SH-SY5Y (cell line): ENCODE data around the gene CUEDC2.

Source experiments
- GATA2 ChIP-seq: IDR thresholded peaks from 2 replicates; pipeline ENCODE4 v1.6.1; 2011; ENCODE audit warnings: mild to moderate bottlenecking, low read depth, low read length
- GATA3 ChIP-seq: IDR thresholded peaks from 2 replicates; pipeline ENCODE4 v1.6.1; 2011; ENCODE audit warnings: low read depth, mild to moderate bottlenecking, low read length, moderate library complexity

The CUEDC2 gene

DNA sequence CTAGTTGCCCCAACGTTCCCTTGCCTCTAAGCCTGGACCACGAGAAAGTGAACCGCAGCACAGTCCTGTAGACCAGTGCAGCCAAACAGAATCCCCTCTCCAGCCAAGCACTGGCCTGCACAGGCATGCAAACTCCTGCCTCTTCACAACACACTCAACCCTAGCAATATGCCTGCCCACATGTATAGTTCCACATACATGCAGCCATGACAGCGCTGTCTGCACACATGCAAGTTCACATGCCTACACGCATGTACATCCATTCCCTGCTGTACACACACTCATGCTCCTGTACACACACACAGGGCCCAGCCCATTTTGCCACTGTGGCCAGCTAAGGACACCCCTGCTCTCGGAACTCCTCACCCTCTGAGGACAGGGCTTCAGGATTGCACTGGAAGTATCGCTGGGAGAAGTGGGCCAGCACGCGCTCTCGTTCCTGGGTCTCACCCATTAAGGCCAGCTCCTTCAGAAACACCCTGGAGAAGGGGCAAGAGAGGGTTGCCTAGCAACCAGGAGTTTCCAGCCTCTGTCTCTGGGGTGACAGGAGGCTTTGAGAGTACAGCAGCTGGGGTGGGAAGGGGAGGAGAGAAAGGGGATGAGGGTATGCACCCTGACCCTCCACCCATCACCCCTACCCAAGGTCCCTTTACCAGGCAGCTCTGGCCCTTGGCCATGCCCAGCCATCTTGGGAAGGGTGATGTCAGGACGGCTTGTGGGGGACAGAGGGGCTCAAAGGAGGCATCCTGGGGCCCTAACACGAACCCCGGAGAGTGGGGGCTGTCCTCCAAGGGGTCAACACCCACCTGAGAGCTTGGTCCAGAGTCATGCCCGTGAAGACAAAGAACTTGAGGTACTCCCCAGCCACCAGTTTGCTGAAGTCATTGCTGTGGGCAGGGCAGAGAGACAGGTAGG, 20.8 kb downstream of the CUEDC2 start:
- TF ChIP-seq GATA2 = no peak
- no peak for TF ChIP-seq GATA3

GRCh38 chr10:102410429-102411073, 21.8 kb downstream of the CUEDC2 start:
- no peak for TF ChIP-seq GATA3
- TF ChIP-seq GATA2 = no peak

DNA sequence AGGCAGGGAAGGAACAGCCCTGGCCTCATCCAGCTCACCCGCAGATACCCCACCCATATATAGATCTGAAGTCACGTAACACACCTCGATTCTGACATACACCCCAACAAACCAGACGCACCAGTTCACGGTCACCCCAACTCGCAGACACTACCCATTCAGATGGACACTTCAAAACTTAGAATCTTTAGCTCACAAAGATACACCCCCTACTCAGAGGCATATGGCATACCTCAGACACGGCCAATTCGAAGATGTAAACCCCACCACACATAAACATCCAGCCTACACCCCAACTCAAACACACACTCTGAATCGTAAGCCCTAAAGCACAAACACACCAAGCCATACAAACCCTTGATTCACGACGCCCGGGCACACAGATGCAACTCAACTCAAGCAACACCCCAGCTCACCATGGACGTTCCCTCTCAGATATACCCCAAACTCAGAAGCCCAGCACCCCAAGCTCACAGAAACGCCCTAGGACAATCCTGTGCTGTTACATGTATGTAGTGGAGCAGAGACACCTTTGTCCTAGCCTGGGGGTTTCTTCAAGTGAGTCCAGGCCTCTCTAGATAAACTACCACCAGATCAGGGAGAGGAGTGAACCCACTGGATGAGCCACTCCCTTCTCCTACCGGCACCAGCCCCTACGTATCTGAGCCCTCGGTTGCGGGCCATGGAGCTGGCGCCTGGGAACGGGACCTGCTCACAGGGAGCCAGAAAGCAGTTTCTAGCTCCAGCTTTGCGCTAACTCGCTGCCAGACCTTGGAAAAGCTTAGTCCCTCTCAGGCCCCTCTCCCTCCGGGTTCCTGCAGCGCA, 22.6 kb downstream of the CUEDC2 start:
- no peak for TF ChIP-seq GATA3
- no peak for TF ChIP-seq GATA2

DNA sequence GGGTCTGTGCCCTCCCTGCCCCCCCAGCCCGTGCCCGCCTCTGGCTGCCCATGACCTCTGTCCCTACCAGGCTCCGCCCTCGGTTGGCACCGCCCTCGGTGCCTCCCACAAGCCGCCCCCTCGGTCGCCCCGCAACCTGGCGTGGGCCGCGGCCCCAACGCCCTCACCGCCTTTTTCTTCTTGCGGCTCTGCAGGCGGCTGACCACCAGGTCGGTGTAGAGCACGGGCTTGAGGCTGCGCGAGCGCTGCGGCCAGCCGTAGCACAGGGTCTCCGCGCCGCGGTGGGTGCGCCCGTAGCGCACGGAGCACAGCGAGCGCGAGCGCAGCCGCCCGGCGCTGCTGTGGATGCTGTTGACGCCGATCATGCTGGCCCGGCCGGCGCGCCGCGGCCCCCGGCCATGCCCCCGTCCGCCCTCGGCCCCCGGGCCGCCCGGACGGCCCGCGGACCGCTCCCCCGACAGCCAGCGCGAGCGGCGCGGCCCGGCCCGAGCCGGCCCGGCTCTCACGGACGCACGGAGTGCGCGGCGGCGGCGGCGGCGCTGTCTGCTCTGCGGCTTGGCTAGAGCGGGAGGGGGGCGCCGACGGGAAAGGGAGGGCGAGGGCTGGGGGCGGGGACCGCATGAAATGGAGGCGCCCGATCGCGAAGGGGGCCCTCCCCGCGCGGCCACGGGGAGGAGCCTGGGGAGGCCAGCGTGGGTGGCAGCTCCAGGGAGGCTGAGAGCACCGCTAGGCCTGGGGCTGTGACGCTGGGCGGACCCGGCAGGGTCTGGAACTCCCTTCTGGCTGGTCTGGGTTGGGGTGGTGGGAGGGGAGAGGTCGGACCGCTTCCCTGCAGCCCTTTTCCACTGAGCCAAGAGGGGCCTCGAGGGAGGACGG, 23.4 kb downstream of the CUEDC2 start:
- TF ChIP-seq GATA3 = no peak
- no peak for TF ChIP-seq GATA2

- TF ChIP-seq GATA3 = no peak
These were observed 24.1 kb downstream of the CUEDC2 start for GRCh38 chr10:102408131-102408727.

DNA sequence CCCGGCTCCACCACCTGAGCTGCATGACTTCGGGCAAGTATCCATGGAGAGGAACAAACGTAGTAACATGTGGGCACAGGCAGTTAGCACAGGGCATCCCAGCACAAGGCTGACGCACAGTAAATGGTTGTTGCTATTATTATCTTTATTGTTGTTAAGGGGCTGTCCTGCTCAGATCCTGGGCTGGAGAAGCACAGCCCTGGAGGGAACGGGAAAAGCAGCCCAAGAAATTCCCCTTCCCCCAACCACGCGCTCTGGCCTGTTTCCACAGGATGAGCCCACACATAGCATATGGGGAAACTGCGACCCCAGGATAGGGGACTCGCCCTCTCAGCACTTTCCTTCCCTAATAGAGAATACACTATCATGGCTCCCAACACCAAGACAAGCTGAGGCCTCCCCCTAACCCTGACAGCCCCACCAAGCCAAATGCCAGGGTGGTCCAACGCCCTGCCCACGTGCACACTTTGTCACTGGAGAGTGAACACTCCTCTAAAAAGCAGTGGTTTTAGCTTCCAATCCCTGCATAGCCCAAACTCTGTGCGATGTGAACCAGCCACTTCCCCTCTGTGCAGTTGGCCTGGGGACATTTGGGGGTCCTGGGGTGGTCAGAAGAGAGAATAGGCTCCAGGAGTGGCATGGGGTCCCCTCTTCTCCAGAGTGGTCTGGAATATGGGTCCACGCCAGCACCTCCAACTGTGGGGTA, 24.8 kb downstream of the CUEDC2 start:
- TF ChIP-seq GATA2 (no peak), GATA3 (no peak)

DNA sequence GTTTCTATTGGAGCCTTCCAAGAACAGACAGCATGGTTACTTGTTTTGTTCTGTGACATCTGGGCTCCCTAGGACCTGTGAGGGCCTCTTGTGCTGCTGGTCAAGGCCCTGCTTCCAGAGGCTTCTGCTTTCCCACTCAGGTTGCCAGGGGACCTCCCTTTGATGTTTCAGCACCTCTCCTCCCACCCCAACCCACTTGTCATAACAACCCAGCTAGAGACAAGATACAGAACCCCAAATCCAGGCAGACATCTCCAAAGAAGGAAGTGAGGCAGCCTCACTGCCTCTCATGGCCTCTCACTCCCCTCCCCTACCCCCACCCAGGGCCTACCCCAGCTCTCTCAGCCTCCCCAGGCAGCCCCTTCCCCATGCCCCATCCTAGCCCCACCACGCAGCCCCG, 25.6 kb downstream of the CUEDC2 start:
- TF ChIP-seq GATA2 (no peak), GATA3 (no peak)

DNA sequence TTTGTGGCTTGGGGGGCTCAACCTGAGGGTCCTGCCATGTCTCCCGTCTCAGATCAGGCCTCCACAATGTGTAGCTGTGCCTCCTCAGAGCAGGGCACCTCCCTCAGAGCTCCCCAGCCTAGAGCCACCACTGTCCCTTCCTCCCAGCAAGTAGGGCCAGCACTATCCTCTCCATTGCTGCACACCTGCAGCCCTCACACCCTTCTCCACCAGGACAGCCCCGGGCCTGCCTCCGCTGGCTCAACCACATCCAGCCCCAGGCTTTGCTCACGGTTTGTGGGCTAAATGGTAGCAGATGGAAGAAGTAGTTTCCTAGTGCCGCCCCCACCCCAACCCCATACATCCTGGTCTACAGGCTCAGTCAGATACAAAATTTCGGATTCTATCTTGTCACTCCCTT, 26.7 kb downstream of the CUEDC2 start:
- no peak for TF ChIP-seq GATA2
- no peak for TF ChIP-seq GATA3

- TF ChIP-seq GATA2 (no peak), GATA3 (no peak)
These were observed 27.2 kb downstream of the CUEDC2 start for GRCh38 chr10:102405108-102405571.

- TF ChIP-seq GATA2 = no peak
- TF ChIP-seq GATA3 = no peak
These were observed 27.8 kb downstream of the CUEDC2 start for GRCh38 chr10:102404361-102405107.

GRCh38 chr10:102403115-102403514, 29.3 kb downstream of the CUEDC2 start:
- no peak for TF ChIP-seq GATA3
- no peak for TF ChIP-seq GATA2

GRCh38 chr10:102402512-102402896, 29.9 kb downstream of the CUEDC2 start:
- TF ChIP-seq GATA2 = no peak
- no peak for TF ChIP-seq GATA3
